AG09309 (cell line): ENCODE results near the gene WDFY3.

Source experiments
- DNase-seq: peaks from one replicate; pipeline ENCODE4 v3.0.0-alpha.2; 2010; ENCODE audit warnings: low read depth
- H3K4me3 ChIP-seq: 2 replicates; pipeline ENCODE4 v1.5.1; 2011; ENCODE audit warnings: mild to moderate bottlenecking, low read depth, low read length, moderate library complexity; ENCODE audit not compliant: control insufficient read depth
- CTCF ChIP-seq: IDR thresholded peaks from 2 replicates; pipeline ENCODE4 v1.5.1; 2011; ENCODE audit warnings: mild to moderate bottlenecking, low read depth, low read length, inconsistent platforms; ENCODE audit not compliant: insufficient read depth, control insufficient read depth; ENCODE audit errors: missing control alignments

Gene WDFY3

DNA sequence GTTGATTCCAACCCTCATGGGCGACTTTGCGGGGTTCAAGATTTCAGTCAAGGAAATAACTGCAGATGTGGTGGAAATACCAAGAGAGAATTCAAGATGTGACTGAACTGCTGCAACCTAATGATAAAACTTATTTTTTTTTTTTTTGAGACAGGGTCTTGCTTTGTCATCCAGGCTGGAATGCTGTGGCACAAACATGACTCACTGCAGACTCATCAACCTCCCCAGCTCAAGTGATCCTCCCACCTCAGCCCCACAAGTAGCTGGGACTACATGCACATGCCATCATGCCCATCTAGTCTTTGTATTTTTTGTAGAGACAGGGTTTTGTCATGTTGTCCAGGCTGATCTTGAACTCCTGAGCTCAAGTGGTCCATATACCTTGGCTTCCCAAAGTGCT is 19.5 kb upstream of the WDFY3 start:
- TF ChIP-seq CTCF, result no peak
- no peak overlapping the region for H3K4me3 ChIP-seq
- DNase-seq, result no peak

DNA sequence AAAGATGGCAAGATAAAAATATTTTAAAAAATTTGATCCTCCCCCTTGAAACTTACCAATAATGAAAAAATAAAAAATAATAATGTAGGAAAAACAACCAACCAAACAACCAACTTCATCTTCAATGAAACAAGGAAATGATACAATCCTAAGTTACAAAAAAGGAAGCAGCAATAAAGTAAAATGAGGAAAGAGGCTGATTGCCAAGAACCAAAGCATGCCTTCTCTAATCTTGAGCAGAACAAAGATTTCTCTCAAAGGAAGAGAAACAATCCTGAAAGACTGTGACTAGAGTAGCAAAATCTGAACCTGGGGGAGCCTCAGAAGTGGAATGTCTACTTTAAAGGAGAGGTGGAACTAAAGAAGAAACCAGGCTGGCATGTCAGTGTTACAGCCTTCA is 10.9 kb upstream of the WDFY3 start:
- TF ChIP-seq CTCF, result no peak
- no peak overlapping the region for H3K4me3 ChIP-seq
- no peak for DNase-seq

GRCh38 chr4:84973856-84974255 is 7.4 kb upstream of the WDFY3 start:
- H3K4me3 ChIP-seq, result no peak overlapping the region
- no peak for DNase-seq
- TF ChIP-seq CTCF, result no peak

GRCh38 chr4:84971319-84971932 is 4.9 kb upstream of the WDFY3 start:
- peak; percentile 55 for DNase-seq
- peak; percentile 26 for TF ChIP-seq CTCF
- H3K4me3 ChIP-seq, result no peak overlapping the region

GRCh38 chr4:84968925-84969324 is 2.4 kb upstream of the WDFY3 start:
- no peak overlapping the region for H3K4me3 ChIP-seq
- no peak for TF ChIP-seq CTCF
- DNase-seq, result no peak

DNA sequence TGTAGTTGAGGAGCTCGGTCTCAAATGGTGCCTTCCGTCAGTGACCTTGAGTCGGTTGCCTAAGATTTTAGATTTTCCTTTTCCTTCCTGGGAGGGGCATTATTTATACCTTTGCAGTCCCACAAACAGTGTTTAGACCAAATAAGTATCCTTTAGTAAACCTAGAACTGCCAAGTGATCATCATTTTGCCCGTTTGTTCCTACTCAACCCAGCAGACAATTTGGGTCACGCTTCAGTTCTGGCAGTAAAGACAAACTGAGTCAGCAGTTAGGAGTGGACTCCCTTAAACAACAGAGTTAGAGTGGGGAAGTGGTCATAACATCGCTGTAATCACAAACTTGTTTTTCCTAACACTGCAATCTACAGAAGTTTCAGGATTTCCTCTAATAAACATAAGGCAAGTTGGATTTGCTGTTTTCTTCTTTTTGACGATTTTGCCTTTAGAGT is 777 bp upstream of the WDFY3 start:
- peak overlapping the region; percentile 77 for H3K4me3 ChIP-seq
- DNase-seq, result no peak
- no peak for TF ChIP-seq CTCF

GRCh38 chr4:84965553-84966381 is 723 bp downstream of the WDFY3 start:
- no peak for DNase-seq
- H3K4me3 ChIP-seq, result peak overlapping the region; percentile 77

More at GRCh38 chr4:84965553-84966381, 723 bp downstream of the WDFY3 start:
- TF ChIP-seq CTCF, result no peak
